H1 (cell line): ENCODE results near the gene OLFM3.

ENCODE experiments used
- BRCA1 ChIP-seq: IDR thresholded peaks from 2 replicates; pipeline ENCODE4 v1.6.1; 2012; ENCODE audit warnings: low read depth, low read length, improper control_type of control experiment
- CTCF ChIP-seq, 3 experiments: IDR thresholded peaks; 1 replicate in 2 of 3; 2 replicates in 1 of 3; pipeline versions ENCODE4 v1.5.1 to v1.6.1; 2011; ENCODE audit warnings: low read length in 3 of 3, mild to moderate bottlenecking in 3 of 3, inconsistent platforms in 2 of 3, low read depth in 1 of 3, moderate library complexity in 1 of 3; ENCODE audit not compliant: insufficient read depth in 1 of 3; ENCODE audit errors: control extremely low read depth in 1 of 3
- EP300 ChIP-seq, 2 experiments: IDR thresholded peaks; 1 replicate in 1 of 2; 2 replicates in 1 of 2; pipeline ENCODE4 v1.6.1; 2011 to 2012; ENCODE audit warnings: low read depth in 2 of 2, low read length in 2 of 2, mild to moderate bottlenecking in 2 of 2, borderline replicate concordance in 1 of 2, inconsistent platforms in 1 of 2, moderate library complexity in 1 of 2

GRCh38 chr1:101965341-101965740 is 31.4 kb downstream of the OLFM3 start:
- no peak for TF ChIP-seq CTCF (IDR thresholded peaks at IDR 0.05; ENCODE audit: control extremely low read depth in 1 of 3, insufficient read depth in 1 of 3, low read depth in 1 of 3, low read length in 3 of 3)
- no peak for TF ChIP-seq BRCA1
- TF ChIP-seq EP300 (IDR thresholded peaks at IDR 0.05; ENCODE audit: borderline replicate concordance in 1 of 2, low read depth in 2 of 2, low read length in 2 of 2) = no peak
